Astrocyte of the cerebellum (primary cell): ENCODE results near the gene BRD3OS.

Source experiments
- DNase-seq: peaks from one replicate; pipeline ENCODE4 v3.0.0-alpha.2; 2011; ENCODE audit warnings: low read depth
- H3K4me3 ChIP-seq: 2 replicates; pipeline ENCODE4 v1.5.1; 2011; ENCODE audit warnings: mild to moderate bottlenecking, low read depth, low read length, moderate library complexity
- in situ Hi-C: cut with HindIII; loops from 2 replicates; pipeline ENCODE4 v1.10.0; 2017; ENCODE audit warnings: low sequenced_read_pairs
- TF ChIP-seq, protein P1 (sequence below): IDR thresholded peaks from 2 replicates; pipeline ENCODE4 v1.5.1; 2012; ENCODE audit warnings: low read length, low read depth, moderate library complexity, mild to moderate bottlenecking; ENCODE audit errors: missing control alignments

Gene BRD3OS

DNA sequence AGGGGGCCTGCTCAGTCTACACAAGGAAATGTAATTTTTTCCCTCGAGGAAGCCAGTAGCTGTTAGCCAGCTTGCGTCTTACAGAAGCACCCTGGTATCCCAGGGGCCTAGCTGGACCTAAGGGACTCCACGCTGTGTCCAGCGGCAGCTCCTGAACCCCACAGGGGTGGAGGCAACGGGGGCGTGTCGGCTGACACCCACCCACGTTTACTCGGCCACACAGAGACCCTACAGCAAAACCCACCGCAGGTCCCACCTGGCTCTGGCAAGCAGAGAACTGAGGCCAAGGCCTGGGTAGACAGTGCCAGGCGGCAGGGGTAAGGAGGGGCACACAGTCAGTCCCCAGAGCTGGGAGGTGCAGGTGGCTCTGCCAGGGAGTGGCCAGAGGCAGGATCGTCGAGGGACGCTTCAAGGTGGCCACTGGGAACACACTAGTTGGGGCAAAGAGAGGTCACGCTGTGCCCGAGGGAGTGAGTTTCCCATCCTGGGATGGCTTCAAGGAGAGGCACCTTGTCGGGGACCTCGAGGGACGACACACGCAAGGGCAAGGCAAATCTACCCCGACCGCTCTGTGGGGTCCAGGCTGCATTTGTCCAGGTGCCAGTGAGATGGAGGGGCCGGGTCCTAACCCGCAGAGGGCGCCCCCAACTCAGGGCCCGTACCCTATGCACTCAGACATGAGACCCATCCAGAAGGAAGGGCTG is 20.7 kb downstream of the BRD3OS start:
- TF ChIP-seq, protein P1, sequence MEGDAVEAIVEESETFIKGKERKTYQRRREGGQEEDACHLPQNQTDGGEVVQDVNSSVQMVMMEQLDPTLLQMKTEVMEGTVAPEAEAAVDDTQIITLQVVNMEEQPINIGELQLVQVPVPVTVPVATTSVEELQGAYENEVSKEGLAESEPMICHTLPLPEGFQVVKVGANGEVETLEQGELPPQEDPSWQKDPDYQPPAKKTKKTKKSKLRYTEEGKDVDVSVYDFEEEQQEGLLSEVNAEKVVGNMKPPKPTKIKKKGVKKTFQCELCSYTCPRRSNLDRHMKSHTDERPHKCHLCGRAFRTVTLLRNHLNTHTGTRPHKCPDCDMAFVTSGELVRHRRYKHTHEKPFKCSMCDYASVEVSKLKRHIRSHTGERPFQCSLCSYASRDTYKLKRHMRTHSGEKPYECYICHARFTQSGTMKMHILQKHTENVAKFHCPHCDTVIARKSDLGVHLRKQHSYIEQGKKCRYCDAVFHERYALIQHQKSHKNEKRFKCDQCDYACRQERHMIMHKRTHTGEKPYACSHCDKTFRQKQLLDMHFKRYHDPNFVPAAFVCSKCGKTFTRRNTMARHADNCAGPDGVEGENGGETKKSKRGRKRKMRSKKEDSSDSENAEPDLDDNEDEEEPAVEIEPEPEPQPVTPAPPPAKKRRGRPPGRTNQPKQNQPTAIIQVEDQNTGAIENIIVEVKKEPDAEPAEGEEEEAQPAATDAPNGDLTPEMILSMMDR: no peak
- in situ Hi-C loops: no loop called here
- H3K4me3 ChIP-seq: no peak overlapping the region
- DNase-seq: no peak

DNA sequence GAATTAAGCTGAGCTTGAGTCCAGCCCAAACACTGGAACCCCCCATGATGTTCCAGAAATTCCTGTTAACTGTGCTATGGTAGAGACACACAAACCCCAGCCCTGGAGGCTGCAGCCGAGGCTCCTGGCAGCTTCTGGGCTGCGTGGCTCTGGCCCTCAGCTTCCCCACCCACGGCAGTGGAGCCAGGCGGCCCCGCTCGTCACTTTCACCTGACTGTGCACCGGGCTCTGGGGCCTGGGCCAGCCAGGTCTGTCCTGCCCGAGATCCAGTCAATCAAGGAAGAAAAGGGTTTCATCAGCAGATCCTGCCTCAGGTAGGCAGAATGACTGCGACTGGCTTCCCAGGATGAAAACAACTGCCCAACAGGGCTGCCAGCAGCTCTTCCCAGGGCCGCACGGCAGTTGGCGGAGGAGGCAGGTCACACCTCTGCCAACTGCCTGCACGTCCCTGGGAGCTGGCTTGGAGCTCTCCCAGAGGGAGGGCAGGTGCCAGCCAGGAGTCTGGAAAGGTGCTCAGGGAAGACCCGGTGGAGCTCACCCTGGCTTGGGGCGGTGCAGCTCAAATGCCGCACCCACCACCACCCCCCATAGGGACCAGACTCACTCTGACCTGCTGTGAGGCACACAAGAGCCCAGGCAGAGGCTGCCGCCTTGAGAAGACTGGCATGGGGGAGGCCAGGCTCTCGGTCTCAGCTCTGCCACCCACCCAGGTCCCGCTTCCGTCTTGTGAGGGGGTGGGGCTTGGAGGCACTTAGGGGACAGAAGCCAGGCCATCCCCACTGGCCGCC is 21.8 kb downstream of the BRD3OS start:
- TF ChIP-seq, protein P1: no peak
- DNase-seq: no peak
- in situ Hi-C loops: no loop called here
- no peak overlapping the region for H3K4me3 ChIP-seq

DNA sequence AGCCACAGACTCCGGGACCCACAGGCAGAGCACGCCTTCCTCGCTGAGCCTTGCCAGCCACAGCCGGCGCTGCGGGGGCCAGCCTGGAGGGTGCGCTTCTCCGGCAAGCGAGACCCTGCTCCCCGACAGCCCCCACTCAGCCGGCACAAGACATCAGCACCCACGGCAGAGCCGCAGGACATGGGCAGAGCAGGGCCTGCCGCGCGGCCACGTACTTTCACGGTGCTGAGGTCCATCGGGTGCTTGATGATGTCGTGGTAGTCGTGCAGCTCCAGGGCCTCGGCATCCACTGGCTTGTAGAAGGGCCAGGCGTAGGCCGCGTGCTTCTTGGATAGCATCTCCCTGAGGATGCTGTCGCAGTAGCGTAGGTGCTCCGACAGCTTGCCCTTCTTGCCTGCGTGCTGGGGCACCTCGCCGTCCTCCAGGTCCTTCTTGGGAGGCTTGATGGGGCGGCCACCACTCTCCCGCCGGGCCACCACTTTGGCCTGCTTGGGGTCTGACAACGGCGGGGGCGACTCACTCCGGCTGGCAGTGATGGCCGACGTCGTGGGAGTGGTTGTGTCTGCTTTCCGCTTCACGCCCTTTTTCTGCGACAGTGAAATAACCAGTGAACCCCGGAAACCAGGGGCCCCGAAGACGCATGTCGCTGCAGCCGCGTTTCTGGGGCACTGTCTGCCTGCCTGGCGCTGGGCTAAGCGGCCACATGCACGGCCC is 22.7 kb downstream of the BRD3OS start:
- in situ Hi-C loops: no loop called here
- no peak overlapping the region for H3K4me3 ChIP-seq
- TF ChIP-seq, protein P1: no peak
- no peak for DNase-seq

DNA sequence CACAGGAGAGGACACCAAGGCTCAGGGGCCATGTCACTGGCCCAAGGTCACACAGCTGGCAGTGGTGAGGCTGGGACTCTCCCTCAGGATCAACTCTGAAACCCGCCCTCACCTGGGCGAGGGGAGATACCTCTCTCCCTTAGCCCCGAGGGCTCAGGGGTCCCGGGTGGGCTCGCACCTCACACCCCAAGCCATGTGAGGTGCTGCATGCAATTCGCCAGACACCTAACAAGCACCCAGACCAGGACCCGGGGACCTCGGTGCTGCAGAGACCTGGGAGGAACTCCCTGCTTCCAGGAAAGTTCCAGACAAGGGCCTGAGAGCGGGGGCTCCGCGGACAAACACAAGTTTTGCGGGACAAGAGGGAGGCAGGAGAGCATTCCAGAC is 23.3 kb downstream of the BRD3OS start:
- TF ChIP-seq, protein P1: no peak
- in situ Hi-C loops: no loop called here
- DNase-seq: no peak
- no peak overlapping the region for H3K4me3 ChIP-seq

DNA sequence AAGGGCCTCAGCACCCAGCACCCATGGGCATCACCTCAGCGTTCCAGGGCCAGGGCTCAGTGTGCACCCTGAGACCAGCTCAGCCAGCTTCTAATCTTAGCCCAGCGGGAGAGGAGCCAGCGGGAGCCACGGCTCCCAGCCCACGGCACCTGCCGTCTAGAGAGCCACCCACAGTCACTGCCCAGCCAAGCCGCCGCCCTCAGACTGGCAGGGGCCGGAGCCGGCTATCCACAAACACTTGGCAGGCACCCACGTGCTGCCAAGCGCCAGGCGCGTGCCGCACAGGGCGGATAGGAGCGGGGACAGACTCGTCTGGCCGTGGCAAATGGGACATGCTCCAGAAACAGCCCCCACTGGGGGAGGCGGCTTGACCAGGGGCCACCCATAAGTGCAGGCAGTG is 24.0 kb downstream of the BRD3OS start:
- no peak for DNase-seq
- TF ChIP-seq, protein P1: no peak
- H3K4me3 ChIP-seq: no peak overlapping the region
- in situ Hi-C loops: no loop called here

DNA sequence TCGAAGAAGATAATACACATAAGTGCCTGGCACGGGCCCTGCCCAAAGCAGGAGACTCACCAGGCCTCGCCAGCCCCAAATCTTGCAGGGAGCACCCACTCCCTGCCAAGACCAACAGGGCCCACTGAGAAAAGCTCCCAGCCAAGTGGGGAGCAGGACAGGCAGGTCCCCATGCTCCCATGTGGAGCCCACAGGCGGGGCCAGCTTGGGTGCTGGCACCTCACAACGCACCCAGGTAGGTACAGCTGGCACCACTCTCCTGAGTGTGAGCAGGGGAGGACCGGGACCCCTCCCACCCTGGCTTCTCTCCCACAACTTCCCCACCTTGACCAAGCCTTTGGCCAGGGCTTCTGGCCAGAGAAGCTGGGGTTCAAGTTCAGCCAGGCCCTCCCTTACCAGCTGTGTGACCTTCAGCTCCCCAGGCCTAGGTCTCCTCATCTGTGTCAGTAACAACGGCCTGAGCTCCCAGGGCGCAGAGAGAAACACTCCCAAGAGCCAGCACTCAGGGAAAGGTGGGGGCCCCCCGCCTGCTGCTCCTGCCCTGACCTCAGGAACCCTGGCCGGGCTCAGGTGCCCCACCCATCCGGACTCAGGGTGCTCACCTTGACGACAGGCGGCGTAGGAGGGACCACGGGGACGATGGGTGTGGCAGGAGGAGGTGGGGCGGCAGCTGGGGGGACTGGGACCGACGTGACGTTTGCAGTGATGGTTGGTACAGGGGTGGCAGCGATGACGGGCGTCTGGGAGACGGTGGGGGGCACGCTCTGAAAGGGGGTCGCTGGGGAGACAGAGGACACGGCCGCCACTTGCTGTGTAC is 24.7 kb downstream of the BRD3OS start:
- in situ Hi-C loops: no loop called here
- TF ChIP-seq, protein P1: no peak
- H3K4me3 ChIP-seq: no peak overlapping the region
- no peak for DNase-seq
